H9 (cell line): ENCODE data around the gene SLCO3A1. TPM values are rescaled to one million over a fixed set of nuclear protein-coding genes. Genes with fewer than 3 reads are reported as not detected.

Experiments used
- DNase-seq: peaks from one replicate; pipeline ENCODE4 v3.0.0-alpha.2; 2017
- H2AFZ ChIP-seq: one replicate; pipeline ENCODE4 v1.6.1; 2013; ENCODE audit warnings: mild to moderate bottlenecking, low read length, control low read depth, moderate library complexity
- H2AK5ac ChIP-seq: 2 replicates; pipeline ENCODE4 v1.6.1; 2013; ENCODE audit warnings: low read length, control low read depth, mixed read lengths; ENCODE audit not compliant: insufficient read length
- H2BK120ac ChIP-seq: one replicate; pipeline ENCODE4 v1.6.1; 2013; ENCODE audit warnings: low read depth, mild to moderate bottlenecking, low read length, control low read depth, inconsistent platforms; ENCODE audit not compliant: poor library complexity, severe bottlenecking
- H2BK12ac ChIP-seq: 2 replicates; pipeline ENCODE4 v1.6.1; 2013; ENCODE audit warnings: low read length, control low read depth, mixed read lengths, low read depth; ENCODE audit not compliant: insufficient read length
- H2BK15ac ChIP-seq: 2 replicates; pipeline ENCODE4 v1.6.1; 2013; ENCODE audit warnings: low read depth, low read length, control low read depth
- H2BK20ac ChIP-seq: one replicate; pipeline ENCODE4 v1.6.1; 2013; ENCODE audit warnings: low read depth, mild to moderate bottlenecking, low read length, control low read depth, inconsistent platforms; ENCODE audit not compliant: poor library complexity, severe bottlenecking
- H2BK5ac ChIP-seq: 2 replicates; pipeline ENCODE4 v1.6.1; 2013; ENCODE audit warnings: low read length, control low read depth, mixed read lengths; ENCODE audit not compliant: insufficient read length
- H3K14ac ChIP-seq: 2 replicates; pipeline ENCODE4 v1.6.1; 2013; ENCODE audit warnings: low read length, control low read depth; ENCODE audit not compliant: insufficient read depth
- H3K18ac ChIP-seq: 2 replicates; pipeline ENCODE4 v1.6.1; 2013; ENCODE audit warnings: low read depth, mild to moderate bottlenecking, mixed read lengths, low read length, control low read depth; ENCODE audit not compliant: insufficient read length
- H3K23ac ChIP-seq: 2 replicates; pipeline ENCODE4 v1.6.1; 2013; ENCODE audit warnings: low read length, control low read depth, mixed read lengths, low read depth; ENCODE audit not compliant: insufficient read length
- H3K23me2 ChIP-seq: 2 replicates; pipeline ENCODE4 v1.6.1; 2013; ENCODE audit warnings: low read depth, mild to moderate bottlenecking, mixed read lengths, low read length, control low read depth; ENCODE audit not compliant: insufficient read length, poor library complexity, severe bottlenecking
- H3K27ac ChIP-seq: 2 replicates; pipeline ENCODE4 v1.5.1; 2013; ENCODE audit warnings: low read length, control low read depth, mixed read lengths, low read depth; ENCODE audit not compliant: insufficient read length
- H3K27me3 ChIP-seq: 2 replicates; pipeline ENCODE4 v1.6.1; 2013; ENCODE audit warnings: low read length, control low read depth, inconsistent platforms; ENCODE audit not compliant: insufficient read depth
- H3K4ac ChIP-seq: 2 replicates; pipeline ENCODE4 v1.6.1; 2013; ENCODE audit warnings: low read depth, mild to moderate bottlenecking, control low read depth, inconsistent platforms, low read length, moderate library complexity
- H3K4me1 ChIP-seq: 2 replicates; pipeline ENCODE4 v1.6.1; 2013; ENCODE audit warnings: low read length, control low read depth, inconsistent platforms; ENCODE audit not compliant: insufficient read depth
- H3K4me2 ChIP-seq: 2 replicates; pipeline ENCODE4 v1.6.1; 2013; ENCODE audit warnings: low read length, control low read depth, mixed read lengths; ENCODE audit not compliant: insufficient read length, insufficient read depth
- H3K56ac ChIP-seq: 2 replicates; pipeline ENCODE4 v1.6.1; 2013; ENCODE audit warnings: low read depth, mild to moderate bottlenecking, mixed read lengths, low read length, control low read depth; ENCODE audit not compliant: insufficient read length
- H3K79me1 ChIP-seq: 2 replicates; pipeline ENCODE4 v1.6.1; 2013; ENCODE audit warnings: low read depth, mild to moderate bottlenecking, moderate library complexity, low read length, control low read depth, inconsistent platforms; ENCODE audit not compliant: insufficient read depth, poor library complexity, severe bottlenecking
- H3K79me2 ChIP-seq: 2 replicates; pipeline ENCODE4 v1.6.1; 2013; ENCODE audit warnings: low read length, control low read depth, inconsistent platforms; ENCODE audit not compliant: insufficient read depth
- H3K9ac ChIP-seq: 2 replicates; pipeline ENCODE4 v1.6.1; 2013; ENCODE audit warnings: low read length, control low read depth, mixed read lengths; ENCODE audit not compliant: insufficient read length; ENCODE audit errors: extremely low read depth
- H3K9me3 ChIP-seq: one replicate; pipeline ENCODE4 v1.6.1; 2013; ENCODE audit warnings: low read depth, low read length, inconsistent platforms; ENCODE audit not compliant: control insufficient read depth
- H3T11ph ChIP-seq: one replicate; pipeline ENCODE4 v1.6.1; 2013; ENCODE audit warnings: mild to moderate bottlenecking, low read length, control low read depth, inconsistent platforms
- H4K20me1 ChIP-seq: one replicate; pipeline ENCODE4 v1.6.1; 2013; ENCODE audit not compliant: control insufficient read depth, insufficient read length, insufficient read depth
- H4K5ac ChIP-seq: 2 replicates; pipeline ENCODE4 v1.6.1; 2013; ENCODE audit warnings: low read depth, mild to moderate bottlenecking, mixed read lengths, low read length, control low read depth; ENCODE audit not compliant: insufficient read length
- H4K8ac ChIP-seq: replicated peaks from 2 replicates; pipeline ENCODE4 v1.6.1; 2013; ENCODE audit warnings: low read length, control low read depth, mixed read lengths, low read depth; ENCODE audit not compliant: insufficient read length
- H4K91ac ChIP-seq: 2 replicates; pipeline ENCODE4 v1.6.1; 2013; ENCODE audit warnings: low read depth, mild to moderate bottlenecking, moderate library complexity, mixed read lengths, low read length, control low read depth; ENCODE audit not compliant: insufficient read length
- H3K27ac Mint-ChIP-seq, 3 experiments: 2 replicates in 2 of 3; 3 replicates in 1 of 3; pipeline ENCODE4 v1.8.0; 2020 to 2021; ENCODE audit warnings: mixed read lengths in 3 of 3, mild to moderate bottlenecking in 1 of 3, moderate library complexity in 1 of 3
- H3K27me3 Mint-ChIP-seq: 2 replicates; pipeline ENCODE4 v1.8.0; 2021; ENCODE audit warnings: low read depth, mild to moderate bottlenecking, moderate library complexity, mixed read lengths
- H3K36me3 Mint-ChIP-seq, 3 experiments: 2 replicates in 2 of 3; 3 replicates in 1 of 3; pipeline ENCODE4 v1.8.0; 2020 to 2021; ENCODE audit warnings: low read depth in 3 of 3, mixed read lengths in 3 of 3; ENCODE audit not compliant: insufficient read depth in 1 of 3
- H3K4me1 Mint-ChIP-seq, 2 experiments: 2 replicates each; pipeline ENCODE4 v1.8.0; 2020; ENCODE audit warnings: mixed read lengths in 2 of 2
- H3K4me3 Mint-ChIP-seq, 2 experiments: 2 replicates in 1 of 2; 3 replicates in 1 of 2; pipeline ENCODE4 v1.8.0; 2020 to 2021; ENCODE audit warnings: mild to moderate bottlenecking in 2 of 2, mixed read lengths in 2 of 2, moderate library complexity in 1 of 2
- H3K9me3 Mint-ChIP-seq, 2 experiments: 2 replicates in 1 of 2; 3 replicates in 1 of 2; pipeline ENCODE4 v1.8.0; 2020; ENCODE audit warnings: mild to moderate bottlenecking in 2 of 2, mixed read lengths in 2 of 2, moderate library complexity in 1 of 2
- WGBS: extraction: QIAGEN DNeasy Blood & Tissue Kit; methylation state at CpG from one replicate; pipeline ENCODE4 v1.1.7; 2013; ENCODE audit warnings: missing lambda C conversion rate, low lambda C conversion rate, mixed read lengths; ENCODE audit not compliant: insufficient read length; ENCODE audit errors: extremely low coverage; 5-methylcytosine and 5-hydroxymethylcytosine counted together
- total RNA-seq: library from RNA; stranded (reverse); gene quantifications from 2 replicates; pipeline ENCODE4 v1.2.1, GENCODE V29; 2021
- TF ChIP-seq, protein P1 (sequence below): fragments of 200-600 bp; sonication (generic); conservative IDR thresholded peaks from 3 replicates; pipeline ENCODE4 v1.8.0; 2021; ENCODE audit warnings: antibody characterized with exemption, mild to moderate bottlenecking

The SLCO3A1 gene
- total RNA-seq, 1 experiment from 2014 or later: 9.4 TPM

DNA sequence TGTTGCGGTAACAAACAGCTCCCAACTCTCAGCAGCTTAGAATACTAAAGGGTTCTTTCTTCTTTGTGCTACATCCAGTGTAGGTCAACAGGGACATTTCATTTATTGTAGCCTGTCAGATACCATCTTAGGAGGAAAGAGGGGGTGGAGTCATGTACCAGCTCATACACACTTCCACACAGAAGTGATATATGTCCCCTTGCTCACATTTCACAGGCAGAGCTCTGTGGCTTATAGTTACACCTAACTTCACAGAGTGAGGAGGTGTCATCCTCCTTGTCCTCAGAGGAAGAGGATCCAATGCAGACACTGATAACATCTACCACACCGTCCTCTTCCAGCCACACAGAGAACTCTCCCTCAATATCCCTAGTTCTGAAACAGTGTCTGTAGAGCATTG lies 247.2 kb downstream of the SLCO3A1 start:
- WGBS: no CpG with 5 or more reads among the region's 2 CpGs
- no peak overlapping the region for H4K8ac ChIP-seq
- peaks cover 50 to 54% of the 10 kb centered on the region in 2 experiments for H3K4me1 Mint-ChIP-seq

More for the DNA sequence above, 247.2 kb downstream of the SLCO3A1 start:
- no peak overlapping the region for H3K4ac ChIP-seq
- no peak overlapping the region for H3K9ac ChIP-seq
- Mint-ChIP-seq H3K36me3 (peaks cover 0 to 10% (median 0%) of the 10 kb centered on the region in 3 experiments; a peak in 4 of 7 replicates), H3K9me3 (no peaks in the 10 kb centered on the region; a peak in 3 of 5 replicates), H3K27me3 (no peaks in the 10 kb centered on the region), H3K4me3 (no peak overlapping the region), H3K27ac (no peak overlapping the region)
- no peaks in the 10 kb centered on the region for H3K79me2 ChIP-seq
- no peak overlapping the region for H3K23ac ChIP-seq
- no peaks in the 10 kb centered on the region for H3K27me3 ChIP-seq
- no peaks in the 10 kb centered on the region for H4K20me1 ChIP-seq
- TF ChIP-seq, protein P1, sequence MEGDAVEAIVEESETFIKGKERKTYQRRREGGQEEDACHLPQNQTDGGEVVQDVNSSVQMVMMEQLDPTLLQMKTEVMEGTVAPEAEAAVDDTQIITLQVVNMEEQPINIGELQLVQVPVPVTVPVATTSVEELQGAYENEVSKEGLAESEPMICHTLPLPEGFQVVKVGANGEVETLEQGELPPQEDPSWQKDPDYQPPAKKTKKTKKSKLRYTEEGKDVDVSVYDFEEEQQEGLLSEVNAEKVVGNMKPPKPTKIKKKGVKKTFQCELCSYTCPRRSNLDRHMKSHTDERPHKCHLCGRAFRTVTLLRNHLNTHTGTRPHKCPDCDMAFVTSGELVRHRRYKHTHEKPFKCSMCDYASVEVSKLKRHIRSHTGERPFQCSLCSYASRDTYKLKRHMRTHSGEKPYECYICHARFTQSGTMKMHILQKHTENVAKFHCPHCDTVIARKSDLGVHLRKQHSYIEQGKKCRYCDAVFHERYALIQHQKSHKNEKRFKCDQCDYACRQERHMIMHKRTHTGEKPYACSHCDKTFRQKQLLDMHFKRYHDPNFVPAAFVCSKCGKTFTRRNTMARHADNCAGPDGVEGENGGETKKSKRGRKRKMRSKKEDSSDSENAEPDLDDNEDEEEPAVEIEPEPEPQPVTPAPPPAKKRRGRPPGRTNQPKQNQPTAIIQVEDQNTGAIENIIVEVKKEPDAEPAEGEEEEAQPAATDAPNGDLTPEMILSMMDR: no peak
- H3K27ac ChIP-seq: no peak overlapping the region
- H4K91ac ChIP-seq: no peak overlapping the region
- no peaks in the 10 kb centered on the region; the same call in 1 of the 2 replicates for H3K4me1 ChIP-seq
- H2AFZ ChIP-seq: no peak overlapping the region
- H3T11ph ChIP-seq: no peak overlapping the region
- no peak overlapping the region for H3K56ac ChIP-seq
- H2BK20ac ChIP-seq: no peak overlapping the region
- H4K5ac ChIP-seq: no peak overlapping the region
- H2BK120ac ChIP-seq: no peak overlapping the region
- H2AK5ac ChIP-seq: peak overlapping the region; percentile 67
- H2BK5ac ChIP-seq: no peak overlapping the region
- no peak overlapping the region for H3K18ac ChIP-seq
- no peak overlapping the region for H3K4me2 ChIP-seq
- no peaks in the 10 kb centered on the region for H3K79me1 ChIP-seq
- H2BK15ac ChIP-seq: no peak overlapping the region
- no peak for DNase-seq
- no peak overlapping the region for H3K14ac ChIP-seq
- H2BK12ac ChIP-seq: peak overlapping the region; percentile 28
- no peaks in the 10 kb centered on the region for H3K9me3 ChIP-seq
- no peaks in the 10 kb centered on the region for H3K23me2 ChIP-seq
